HG03060 (cell line): ENCODE results near the gene GPX8.

Experiments
- ATAC-seq: cut with Tn5 transposase; IDR thresholded peaks from one replicate; pipeline ENCODE4 v1.9.1; 2021; ENCODE audit warnings: low read depth, moderate number of reproducible peaks; ENCODE audit not compliant: unreplicated experiment

GPX8 gene

DNA sequence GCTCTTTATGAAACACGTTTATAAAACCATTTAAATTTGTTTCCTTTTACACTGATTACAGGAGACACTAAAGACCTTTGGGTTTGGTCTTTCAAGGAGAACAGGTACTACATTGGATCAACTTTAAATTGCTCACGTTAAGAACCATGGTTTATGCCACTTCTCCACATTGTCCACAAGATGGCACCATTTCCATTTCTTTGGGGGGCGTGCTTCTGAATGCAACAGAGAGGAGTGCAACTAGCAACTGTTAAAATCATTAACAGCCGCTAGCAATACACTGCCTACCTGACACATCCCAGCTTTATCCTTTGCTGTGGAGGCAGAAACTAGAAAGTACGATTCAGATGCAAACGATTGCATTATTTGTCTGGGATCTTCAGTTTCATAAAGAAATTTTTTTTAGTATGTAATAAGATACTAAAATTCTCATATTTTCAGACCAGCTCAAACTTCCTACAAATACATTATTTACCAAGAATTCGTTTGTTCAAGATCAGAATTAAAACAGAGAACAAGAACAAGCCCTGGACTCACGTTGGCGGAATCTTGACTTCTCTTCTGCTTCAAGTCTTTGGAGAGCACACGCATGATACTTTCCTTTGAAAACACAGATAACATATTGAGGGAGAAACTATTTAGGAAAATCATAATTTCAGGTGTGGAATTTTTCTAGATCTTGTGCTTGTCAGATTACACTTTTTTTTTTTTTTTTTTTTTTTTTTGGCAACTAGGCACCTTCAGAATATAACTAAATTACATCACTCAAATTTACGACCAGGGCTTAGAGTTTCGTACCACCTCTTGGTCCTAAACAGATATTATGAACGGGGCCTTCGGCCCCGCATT lies 12.3 kb downstream of the GPX8 start:
- peak; percentile 63 for ATAC-seq

GRCh38 chr5:55172937-55173686 lies 13.1 kb downstream of the GPX8 start, which contains the start of gene CDC20B:
Gene CDC20B, minus strand, starts transcription at chr5:55173177. Its CDS starts 177 bp downstream, at chr5:55173000.
- no peak for ATAC-seq

DNA sequence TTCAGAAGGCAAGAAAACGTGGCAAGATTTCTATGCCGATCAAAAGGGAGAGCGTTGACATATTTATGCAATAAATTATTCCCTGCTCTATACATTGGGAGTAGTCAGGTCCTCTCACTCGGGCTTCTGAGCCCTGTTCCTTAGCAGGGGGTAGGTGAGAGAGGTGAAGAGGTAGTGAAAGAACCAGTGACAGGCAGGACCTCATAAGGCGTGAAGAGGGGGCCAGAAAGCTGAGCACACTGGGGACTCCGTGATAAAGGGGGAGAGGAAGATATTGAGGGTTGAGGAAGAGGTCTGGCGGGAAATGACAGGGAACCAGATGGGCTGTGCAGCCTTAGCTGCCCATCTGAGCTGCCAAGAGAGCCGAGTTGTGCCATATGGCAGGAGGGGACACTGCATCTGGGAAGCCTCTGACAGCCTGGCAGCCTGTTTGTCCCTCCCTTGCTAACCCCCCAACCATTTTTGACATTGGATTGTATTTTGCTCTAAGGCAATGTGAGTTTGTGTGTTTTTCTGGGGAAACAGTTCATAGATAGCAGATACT lies 13.8 kb downstream of the GPX8 start:
- no peak for ATAC-seq

DNA sequence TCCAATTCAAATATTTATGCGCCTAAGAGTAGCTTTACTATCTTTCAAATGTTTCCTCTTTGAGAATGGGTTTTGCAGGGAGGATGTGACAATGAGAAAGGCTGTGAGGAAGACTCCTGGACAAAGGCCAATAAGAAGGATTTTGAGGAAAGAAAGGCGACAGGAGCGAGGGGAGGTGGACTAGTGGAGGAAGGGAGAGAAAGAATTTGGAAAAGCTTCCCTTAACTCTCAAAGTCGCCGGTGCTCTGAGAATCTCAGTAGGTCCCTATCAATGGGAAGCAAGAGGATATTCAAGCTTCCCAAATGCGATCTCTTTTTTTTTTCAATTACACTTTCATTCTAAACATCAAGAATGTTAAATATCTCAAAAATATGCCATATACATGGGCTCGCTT lies 15.8 kb downstream of the GPX8 start:
- no peak for ATAC-seq

- ATAC-seq = no peak
Observed at GRCh38 chr5:55176176-55176818, 16.3 kb downstream of the GPX8 start.

DNA sequence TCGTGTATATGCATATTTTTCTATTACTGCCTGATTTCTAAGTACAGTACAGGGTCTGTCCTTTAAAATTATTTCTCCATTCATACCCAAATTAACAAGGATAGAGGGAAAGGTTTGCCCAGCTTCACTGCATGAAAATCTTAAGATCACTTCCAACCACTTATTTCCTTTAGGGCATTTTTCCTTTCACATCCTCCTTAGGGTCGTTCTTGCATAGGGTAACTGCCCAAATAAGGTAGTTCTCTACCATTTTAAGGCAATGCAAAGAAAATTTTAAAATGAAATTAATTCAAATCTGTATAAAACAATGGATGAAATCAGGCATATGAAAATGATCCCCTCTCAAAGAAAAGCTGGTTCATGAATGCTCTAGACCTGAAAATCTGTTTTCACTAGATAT lies 17.1 kb downstream of the GPX8 start:
- ATAC-seq = no peak

- no peak for ATAC-seq
Observed at GRCh38 chr5:55180016-55180415, 20.0 kb downstream of the GPX8 start.

GRCh38 chr5:55187370-55187769 lies 27.4 kb downstream of the GPX8 start:
- no peak for ATAC-seq

- no peak for ATAC-seq
Observed at GRCh38 chr5:55188656-55189540, 28.9 kb downstream of the GPX8 start.

GRCh38 chr5:55191165-55191564 lies 31.2 kb downstream of the GPX8 start:
- ATAC-seq = no peak

DNA sequence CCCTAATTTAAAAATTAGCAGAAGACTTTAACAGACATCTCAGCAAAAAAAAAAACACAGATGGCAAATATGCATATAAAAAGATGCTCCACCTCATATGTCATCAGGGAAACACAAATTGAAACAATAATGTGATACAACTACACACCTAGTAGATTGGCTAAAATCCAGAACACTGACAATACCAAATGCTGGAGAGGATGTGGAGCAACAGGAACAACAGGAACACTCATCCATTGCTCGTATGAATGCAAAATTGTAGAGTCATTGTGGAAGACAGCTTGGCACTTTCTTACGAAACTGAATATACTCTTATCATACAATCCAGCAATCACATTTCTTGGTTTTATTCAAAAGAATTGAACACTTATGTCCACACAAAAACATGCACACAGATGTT lies 45.0 kb downstream of the GPX8 start:
- ATAC-seq = no peak

DNA sequence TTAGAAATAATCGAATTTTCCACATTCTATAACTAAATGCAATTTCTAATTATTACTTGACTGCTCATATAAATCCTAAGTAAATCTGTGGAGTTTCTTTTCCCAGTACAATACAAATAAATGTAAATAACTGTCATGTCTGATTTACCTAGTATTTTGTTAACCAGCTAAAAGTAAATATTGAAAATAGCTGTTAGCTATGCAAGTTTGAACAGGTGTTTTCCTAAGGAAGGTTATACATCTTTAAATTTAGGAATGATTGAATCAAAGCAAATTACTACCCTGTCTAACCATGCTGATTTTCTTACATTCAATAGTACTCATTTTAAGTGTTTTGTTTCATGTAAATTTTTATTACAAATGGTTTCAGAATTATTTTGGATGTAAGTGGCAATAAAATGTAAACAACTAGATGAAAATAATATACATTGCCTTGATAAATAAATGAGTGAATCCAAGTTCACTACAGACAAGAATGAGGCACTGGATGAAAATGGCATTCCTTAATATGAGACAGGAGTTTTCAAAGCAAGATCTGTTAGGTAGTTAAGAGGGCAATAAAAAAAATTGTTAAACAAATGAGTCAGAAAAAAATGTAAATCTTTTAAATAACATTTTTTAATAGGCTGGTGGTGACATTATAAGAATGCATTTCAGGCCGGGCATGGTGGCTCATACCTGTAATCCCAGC lies 51.4 kb downstream of the GPX8 start:
- ATAC-seq = no peak
